Liver (tissue), 3 donors: ENCODE data around the gene ANKFY1.

Experiments
- FOXA1 ChIP-seq: IDR thresholded peaks from 2 replicates; pipeline ENCODE4 v1.6.1; 2016; ENCODE audit warnings: antibody characterized with exemption
- GABPA ChIP-seq, 2 donors: IDR thresholded peaks in 1 of 2; conservative IDR thresholded peaks in 1 of 2; 2 replicates each; pipeline ENCODE4 v1.6.1; 2016; ENCODE audit warnings: antibody characterized with exemption in 2 of 2, mild to moderate bottlenecking in 1 of 2, moderate library complexity in 1 of 2
- JUND ChIP-seq, 2 donors: IDR thresholded peaks; 2 replicates each; pipeline ENCODE4 v1.6.1; 2016; ENCODE audit warnings: antibody characterized with exemption in 2 of 2
- NR2F2 ChIP-seq: IDR thresholded peaks from 2 replicates; pipeline ENCODE4 v1.6.1; 2016; ENCODE audit warnings: antibody characterized with exemption
- RAD21 ChIP-seq, 2 donors: IDR thresholded peaks; 2 replicates each; pipeline ENCODE4 v1.6.1; 2016; ENCODE audit warnings: antibody characterized with exemption in 2 of 2, mild to moderate bottlenecking in 2 of 2
- RXRA ChIP-seq, 2 donors: IDR thresholded peaks; 2 replicates each; pipeline ENCODE4 v1.6.1; 2017 to 2018; ENCODE audit warnings: antibody characterized with exemption in 2 of 2, mild to moderate bottlenecking in 1 of 2
- YY1 ChIP-seq: IDR thresholded peaks from 2 replicates; pipeline ENCODE4 v1.6.1; 2016; ENCODE audit warnings: antibody characterized with exemption, mild to moderate bottlenecking
- TF ChIP-seq, protein P1 (sequence below): fragments of 150-350 bp; IDR thresholded peaks from 2 replicates; pipeline ENCODE4 v1.5.1; 2017; ENCODE audit warnings: improper control_type of control experiment, low read depth, low read length; ENCODE audit not compliant: missing input control
- TF ChIP-seq, protein P2 (sequence below): IDR thresholded peaks from 2 replicates; pipeline ENCODE4 v1.6.1; 2016; ENCODE audit warnings: antibody characterized with exemption
- TF ChIP-seq, protein P3 (sequence below): IDR thresholded peaks from 2 replicates; pipeline ENCODE4 v1.6.1; 2016; ENCODE audit warnings: antibody characterized with exemption
- donor health status: healthy.
- donor health status: healthy.

DNA sequence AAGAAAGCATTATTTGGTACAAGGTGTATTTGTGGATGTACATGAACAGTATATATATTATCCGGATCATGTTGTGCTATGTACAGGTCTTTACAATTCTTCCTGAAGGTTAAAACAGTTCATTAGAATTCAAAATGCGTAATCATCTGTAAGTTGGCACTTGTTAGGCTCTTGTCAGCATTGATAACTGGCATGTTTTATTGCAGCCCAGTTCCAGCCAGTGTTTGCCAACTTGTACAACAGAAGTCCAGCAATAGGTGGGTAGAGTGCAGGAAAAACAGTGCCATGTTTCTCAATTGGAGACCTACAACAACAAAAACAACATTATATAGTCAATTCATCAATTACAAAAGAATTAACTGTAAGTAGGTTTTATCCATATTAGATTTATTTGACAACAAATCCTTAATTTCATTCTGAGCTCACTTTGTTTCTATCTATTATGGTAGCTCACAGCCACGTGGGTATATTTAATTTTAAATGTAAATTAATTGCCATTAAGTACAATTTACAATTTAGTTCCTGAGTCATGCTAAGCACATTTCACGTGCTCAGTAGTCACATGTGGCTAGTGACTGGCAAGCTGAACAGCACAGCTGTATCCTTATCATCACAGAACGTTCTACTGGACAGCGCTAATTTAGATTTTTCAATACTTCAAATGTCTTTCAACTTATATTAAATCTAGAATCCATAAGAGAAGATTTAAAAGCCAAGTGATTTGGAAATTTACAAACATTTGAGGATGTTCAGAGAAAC is 8.6 kb upstream of the ANKFY1 start:
- TF ChIP-seq, protein P1, sequence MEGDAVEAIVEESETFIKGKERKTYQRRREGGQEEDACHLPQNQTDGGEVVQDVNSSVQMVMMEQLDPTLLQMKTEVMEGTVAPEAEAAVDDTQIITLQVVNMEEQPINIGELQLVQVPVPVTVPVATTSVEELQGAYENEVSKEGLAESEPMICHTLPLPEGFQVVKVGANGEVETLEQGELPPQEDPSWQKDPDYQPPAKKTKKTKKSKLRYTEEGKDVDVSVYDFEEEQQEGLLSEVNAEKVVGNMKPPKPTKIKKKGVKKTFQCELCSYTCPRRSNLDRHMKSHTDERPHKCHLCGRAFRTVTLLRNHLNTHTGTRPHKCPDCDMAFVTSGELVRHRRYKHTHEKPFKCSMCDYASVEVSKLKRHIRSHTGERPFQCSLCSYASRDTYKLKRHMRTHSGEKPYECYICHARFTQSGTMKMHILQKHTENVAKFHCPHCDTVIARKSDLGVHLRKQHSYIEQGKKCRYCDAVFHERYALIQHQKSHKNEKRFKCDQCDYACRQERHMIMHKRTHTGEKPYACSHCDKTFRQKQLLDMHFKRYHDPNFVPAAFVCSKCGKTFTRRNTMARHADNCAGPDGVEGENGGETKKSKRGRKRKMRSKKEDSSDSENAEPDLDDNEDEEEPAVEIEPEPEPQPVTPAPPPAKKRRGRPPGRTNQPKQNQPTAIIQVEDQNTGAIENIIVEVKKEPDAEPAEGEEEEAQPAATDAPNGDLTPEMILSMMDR = no peak
- TF ChIP-seq, protein P2, sequence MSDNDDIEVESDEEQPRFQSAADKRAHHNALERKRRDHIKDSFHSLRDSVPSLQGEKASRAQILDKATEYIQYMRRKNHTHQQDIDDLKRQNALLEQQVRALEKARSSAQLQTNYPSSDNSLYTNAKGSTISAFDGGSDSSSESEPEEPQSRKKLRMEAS = no peak
- TF ChIP-seq FOXA1 = no peak
- TF ChIP-seq JUND (IDR thresholded peaks at IDR 0.05) = no peak
- TF ChIP-seq GABPA (IDR thresholded peaks at IDR 0.05 in 1 of 2, conservative IDR thresholded peaks at IDR 0.05 in 1 of 2) = no peak
- no peak for TF ChIP-seq RAD21 (IDR thresholded peaks at IDR 0.05)
- TF ChIP-seq YY1 = no peak
- TF ChIP-seq RXRA (IDR thresholded peaks at IDR 0.05) = no peak
- TF ChIP-seq NR2F2 = no peak
- TF ChIP-seq, protein P3, sequence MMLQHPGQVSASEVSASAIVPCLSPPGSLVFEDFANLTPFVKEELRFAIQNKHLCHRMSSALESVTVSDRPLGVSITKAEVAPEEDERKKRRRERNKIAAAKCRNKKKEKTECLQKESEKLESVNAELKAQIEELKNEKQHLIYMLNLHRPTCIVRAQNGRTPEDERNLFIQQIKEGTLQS = no peak
